GM12872 (cell line): ENCODE measurements around the gene AGBL1.

Experiments
- TF ChIP-seq, protein P1 (sequence below): IDR thresholded peaks from 3 replicates; pipeline ENCODE4 v1.5.1; 2011; ENCODE audit warnings: low read depth, mild to moderate bottlenecking, low read length, moderate library complexity; ENCODE audit not compliant: insufficient read depth

Gene AGBL1

DNA sequence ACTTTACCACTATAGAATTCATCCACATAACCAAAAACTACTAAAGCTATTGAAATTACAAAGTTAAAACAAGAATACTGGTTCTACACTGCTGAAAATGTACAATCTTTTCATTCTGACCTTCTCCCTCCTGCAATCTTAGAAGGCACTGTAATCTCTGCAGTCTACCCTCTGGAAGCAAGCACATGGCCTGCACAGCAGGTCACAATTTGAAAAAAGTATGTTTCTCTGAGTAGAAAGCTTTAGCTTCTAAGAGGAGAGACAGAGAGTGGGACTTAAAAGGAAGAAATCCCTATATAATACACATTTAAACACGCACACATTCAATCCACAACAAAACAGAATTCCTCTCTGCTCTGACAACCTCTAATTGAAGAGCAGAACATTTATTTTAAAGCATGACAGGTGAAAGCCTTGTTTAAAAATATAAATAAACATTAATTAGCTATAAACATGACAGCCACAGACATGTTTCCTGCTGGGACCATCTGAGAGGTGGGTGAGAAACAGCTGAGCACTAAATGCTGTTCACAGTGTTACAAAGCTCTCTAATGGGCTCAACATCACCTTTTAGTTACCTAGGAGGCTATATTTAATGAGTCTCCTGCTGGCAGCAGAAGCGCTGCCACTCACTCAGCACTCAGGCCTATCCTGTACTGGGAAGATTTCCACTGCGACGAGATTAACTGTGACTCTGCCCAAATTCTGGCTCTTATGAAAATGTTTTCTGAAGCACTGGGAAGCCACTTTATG, 447.4 kb downstream of the AGBL1 start:
- TF ChIP-seq, protein P1, sequence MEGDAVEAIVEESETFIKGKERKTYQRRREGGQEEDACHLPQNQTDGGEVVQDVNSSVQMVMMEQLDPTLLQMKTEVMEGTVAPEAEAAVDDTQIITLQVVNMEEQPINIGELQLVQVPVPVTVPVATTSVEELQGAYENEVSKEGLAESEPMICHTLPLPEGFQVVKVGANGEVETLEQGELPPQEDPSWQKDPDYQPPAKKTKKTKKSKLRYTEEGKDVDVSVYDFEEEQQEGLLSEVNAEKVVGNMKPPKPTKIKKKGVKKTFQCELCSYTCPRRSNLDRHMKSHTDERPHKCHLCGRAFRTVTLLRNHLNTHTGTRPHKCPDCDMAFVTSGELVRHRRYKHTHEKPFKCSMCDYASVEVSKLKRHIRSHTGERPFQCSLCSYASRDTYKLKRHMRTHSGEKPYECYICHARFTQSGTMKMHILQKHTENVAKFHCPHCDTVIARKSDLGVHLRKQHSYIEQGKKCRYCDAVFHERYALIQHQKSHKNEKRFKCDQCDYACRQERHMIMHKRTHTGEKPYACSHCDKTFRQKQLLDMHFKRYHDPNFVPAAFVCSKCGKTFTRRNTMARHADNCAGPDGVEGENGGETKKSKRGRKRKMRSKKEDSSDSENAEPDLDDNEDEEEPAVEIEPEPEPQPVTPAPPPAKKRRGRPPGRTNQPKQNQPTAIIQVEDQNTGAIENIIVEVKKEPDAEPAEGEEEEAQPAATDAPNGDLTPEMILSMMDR, result no peak

DNA sequence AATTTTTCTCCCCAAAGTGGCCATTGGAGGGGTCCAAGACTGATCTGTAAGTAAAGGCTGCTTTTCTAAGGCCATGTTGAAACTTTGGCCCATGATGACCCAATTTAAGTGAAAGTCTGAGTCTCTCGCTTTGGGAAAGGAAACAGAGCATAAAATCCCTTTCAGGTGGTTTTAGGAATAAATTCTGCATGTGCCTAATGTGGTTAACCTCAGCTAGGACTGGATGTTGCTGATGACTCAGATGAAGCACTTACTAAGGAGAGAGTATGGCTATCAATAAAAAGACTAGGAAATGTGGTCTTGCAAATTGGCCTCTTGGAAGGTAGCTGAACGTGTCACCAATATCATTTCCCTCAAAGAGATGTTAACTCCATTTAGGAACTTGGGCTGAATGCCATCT, 458.5 kb downstream of the AGBL1 start:
- TF ChIP-seq, protein P1, result no peak

DNA sequence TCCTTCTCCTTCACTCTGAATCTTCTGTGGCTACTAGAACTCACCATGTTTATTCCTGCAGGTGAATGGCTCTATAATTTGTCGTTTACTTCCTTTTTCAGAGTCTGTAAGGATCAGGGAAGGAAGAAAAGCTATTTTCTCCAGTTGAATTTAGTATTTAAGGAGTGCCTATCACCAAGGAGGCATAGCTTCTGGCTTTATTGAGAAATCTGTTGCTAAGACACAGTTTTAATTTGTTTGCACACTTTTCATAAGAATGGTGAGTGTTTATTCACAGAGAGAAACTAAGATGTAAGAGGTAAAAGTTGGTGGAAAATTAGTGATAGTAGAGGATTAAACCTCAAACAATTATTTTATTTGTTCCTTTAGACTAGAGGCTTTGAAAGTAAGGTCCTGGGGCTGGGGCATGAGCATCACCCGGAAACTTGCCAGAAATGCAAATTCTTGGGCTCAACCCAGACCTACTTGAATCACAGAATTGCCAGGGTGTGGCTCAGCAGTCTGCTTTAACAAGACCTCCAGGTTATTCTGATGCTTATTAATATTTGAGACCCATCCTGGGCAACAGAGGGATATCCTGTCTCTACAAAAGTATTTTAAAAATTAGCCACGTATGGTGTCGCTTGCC, 461.3 kb downstream of the AGBL1 start:
- TF ChIP-seq, protein P1, result no peak

DNA sequence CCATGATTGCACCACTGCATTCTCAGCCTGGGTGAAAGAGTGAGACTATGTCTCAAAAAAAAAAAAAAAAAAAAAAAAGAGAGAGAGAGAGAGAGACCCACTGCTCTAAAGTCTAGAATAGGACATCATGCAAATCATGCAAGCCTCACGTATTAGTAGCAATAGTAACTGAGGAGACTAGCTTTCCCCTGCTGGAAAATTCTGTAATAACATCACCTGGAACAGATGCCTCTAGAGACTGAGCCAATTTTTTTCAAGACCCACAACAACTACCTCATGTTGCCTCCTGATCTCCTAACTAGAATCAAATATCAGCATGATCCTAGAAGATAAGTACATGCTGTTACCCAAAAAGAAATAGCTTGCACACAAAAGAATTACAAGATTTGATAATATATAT, 461.9 kb downstream of the AGBL1 start:
- TF ChIP-seq, protein P1, result no peak

DNA sequence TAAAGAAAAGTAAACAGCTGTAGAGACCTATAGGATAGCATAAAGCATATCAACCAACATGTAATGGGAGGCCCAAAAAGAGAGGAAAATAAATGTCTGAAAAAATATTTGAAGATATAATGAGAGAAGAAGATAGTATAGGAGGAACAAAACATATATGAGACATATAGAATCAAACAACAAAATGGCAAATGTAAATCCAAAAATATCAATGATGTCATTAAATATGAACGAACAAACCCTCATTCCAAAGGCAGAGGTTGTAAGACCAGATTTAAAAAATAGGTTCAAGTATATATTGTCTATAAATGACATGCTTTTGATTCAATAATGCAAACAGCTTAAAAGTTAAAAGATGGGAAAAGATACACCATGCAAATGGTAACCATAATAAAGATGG, 470.4 kb downstream of the AGBL1 start:
- TF ChIP-seq, protein P1, result no peak

DNA sequence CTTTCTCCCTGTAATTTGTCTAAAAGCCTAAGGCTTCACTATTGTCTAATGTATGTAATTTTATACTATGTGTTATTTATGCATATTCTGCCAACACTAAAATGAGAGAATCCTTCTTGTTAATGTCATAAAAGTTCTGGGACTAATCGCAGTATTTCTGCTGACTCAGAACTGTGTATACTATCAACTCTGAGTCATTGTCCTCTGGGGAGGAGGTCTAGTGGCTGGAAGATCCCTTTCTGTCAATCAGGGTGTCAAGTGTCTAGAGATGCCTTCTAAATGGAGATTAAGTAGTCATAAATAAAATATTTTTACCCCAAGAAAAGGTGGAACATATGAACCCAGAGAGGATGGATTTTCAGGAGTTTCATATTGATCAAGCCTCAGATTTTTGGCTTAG, 473.4 kb downstream of the AGBL1 start:
- TF ChIP-seq, protein P1, result no peak

DNA sequence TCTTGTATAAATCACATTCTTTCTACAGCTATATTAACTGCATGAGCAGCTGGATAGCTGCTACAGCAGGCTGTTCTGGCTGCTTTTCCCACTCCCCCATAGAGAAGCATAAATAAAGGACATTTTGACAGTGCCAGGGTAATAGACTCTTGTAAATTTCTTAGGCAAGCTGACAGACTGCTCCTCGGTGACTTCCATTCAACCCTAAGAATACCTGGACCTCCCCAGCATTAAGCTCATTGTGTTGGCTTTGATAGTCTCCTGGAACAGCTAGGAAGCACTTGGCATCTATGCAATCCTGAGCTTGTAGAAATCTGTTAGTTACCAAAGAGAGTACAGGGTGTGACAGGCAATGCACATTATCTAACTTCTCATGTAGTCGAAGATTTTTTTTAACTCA, 475.4 kb downstream of the AGBL1 start:
- TF ChIP-seq, protein P1, result no peak
